HG02623 (cell line): Measurements from ENCODE around the gene ALDH3B1.

ENCODE experiments used
- ATAC-seq: cut with Tn5 transposase; IDR thresholded peaks from one replicate; pipeline ENCODE4 v1.9.1; 2021; ENCODE audit warnings: moderate library complexity; ENCODE audit not compliant: unreplicated experiment

ALDH3B1 gene

DNA sequence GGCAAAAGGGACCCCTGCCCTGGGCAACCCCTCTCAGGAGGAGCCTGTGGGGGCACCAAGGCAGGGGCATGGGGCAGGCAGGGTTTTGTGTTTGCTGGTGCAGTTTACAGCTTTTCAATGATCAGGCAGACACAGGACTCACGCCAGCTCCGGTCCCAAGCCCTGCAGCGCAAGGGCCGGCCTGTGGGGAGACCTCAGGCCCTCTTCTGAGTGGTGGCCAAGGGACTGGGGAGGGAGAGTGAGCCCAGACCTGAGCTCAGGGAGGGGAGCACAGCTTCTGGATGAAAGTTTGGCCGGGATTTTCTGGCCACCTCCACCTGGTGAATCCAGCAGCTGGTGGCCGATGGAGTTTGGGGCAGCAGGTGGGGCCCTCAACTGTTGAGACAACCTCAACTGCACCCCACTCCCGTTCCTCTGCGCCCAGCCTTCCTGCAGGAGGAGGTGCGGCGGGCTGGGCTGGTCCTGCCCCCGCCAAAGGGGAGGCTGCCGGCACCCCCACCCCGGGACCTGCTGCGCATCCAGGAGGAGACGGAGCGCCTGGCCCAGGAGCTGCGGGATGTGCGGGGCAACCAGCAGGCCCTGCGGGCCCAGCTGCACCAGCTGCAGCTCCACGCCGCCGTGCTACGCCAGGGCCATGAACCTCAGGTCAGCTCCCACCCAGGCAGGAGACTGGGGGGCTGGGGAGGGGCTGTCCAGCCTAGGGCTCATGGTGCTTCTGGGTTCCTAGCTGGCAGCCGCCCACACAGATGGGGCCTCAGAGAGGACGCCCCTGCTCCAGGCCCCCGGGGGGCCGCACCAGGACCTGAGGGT is 32.3 kb downstream of the ALDH3B1 start:
- ATAC-seq = no peak

- ATAC-seq = no peak
Observed at GRCh38 chr11:68043029-68043348, 32.9 kb downstream of the ALDH3B1 start.

GRCh38 chr11:68043349-68044144 is 33.4 kb downstream of the ALDH3B1 start:
- no peak for ATAC-seq

- no peak for ATAC-seq
Observed at GRCh38 chr11:68044145-68044813, 34.2 kb downstream of the ALDH3B1 start.

GRCh38 chr11:68044898-68045351 is 34.8 kb downstream of the ALDH3B1 start:
- no peak for ATAC-seq

DNA sequence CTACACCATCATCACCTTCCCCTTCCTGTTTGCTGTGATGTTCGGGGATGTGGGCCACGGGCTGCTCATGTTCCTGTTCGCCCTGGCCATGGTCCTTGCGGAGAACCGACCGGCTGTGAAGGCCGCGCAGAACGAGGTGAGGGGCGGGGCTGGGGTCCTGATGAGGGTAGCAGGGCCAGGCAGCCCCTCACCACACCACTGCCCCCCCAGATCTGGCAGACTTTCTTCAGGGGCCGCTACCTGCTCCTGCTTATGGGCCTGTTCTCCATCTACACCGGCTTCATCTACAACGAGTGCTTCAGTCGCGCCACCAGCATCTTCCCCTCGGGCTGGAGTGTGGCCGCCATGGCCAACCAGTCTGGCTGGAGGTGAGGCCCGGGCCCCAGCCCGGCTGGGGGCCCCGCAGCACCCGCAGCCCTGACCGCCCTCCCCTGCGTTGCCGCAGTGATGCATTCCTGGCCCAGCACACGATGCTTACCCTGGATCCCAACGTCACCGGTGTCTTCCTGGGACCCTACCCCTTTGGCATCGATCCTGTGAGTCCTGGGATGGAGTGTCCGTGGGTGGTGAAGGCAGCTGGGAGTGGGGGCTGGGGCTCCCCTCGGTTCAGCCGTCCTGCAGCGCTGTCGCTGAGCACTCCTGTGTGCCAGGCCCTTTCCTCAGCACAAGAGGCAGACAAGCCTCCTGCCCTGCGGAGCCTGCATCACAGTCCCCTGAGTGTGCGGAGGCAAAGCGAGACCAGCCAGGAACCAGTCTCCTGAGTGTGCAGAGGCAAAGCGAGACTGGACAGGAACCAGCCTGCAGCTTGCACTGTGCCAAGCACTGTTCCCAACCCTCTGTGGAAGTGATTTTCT is 37.5 kb downstream of the ALDH3B1 start:
- no peak for ATAC-seq

- no peak for ATAC-seq
Observed at GRCh38 chr11:68048681-68049508, 38.8 kb downstream of the ALDH3B1 start.

GRCh38 chr11:68049509-68050370 is 39.6 kb downstream of the ALDH3B1 start:
- no peak for ATAC-seq

GRCh38 chr11:68050371-68050841 is 40.3 kb downstream of the ALDH3B1 start:
- ATAC-seq = no peak

DNA sequence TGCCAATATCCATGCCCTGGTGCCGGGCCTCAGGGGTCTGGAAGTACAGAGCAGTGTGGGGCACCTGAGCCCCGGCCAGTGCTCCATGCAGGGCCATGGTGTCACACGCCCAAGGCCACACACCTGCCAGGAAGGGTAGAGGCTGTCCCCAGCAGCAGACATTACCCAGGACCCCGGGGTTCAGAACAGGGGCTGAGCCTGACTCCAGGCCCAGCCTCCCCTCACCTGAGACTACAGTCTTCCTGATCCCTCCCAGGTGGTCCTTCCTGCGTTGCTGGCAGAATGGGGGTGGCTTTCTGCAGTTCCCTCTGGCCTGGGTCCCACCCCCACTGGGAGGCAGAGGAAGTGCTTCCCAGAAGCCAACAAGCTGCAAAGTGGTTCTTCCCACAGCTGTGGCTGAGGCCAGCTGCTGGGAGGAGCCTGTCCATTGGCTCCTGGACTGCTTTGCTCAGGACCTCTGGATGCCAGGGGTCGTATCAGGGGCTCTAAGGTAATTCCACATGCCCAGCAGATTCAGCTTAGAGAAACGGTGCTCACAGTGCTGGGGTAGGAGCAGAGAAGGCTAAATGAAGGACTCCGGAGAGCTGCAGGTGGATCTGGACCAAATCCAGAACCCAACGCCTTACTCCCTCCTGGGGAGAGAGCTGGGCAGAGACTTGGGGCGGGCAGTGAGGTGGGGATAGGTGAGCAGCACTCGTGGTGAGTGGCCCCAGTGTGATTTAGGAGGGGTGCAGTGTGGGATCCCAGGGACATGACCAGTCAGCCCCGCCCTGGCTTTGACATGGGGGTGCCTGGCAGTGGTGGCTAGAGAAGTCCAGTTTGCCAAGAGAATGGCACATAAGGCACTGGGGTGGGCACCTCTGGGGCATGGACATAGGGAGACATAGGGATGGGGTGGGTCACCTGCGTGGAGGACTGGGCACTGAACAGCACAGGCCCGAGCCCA is 41.3 kb downstream of the ALDH3B1 start:
- no peak for ATAC-seq

GRCh38 chr11:68052137-68052873 is 42.2 kb downstream of the ALDH3B1 start:
- no peak for ATAC-seq

GRCh38 chr11:68053117-68053516 is 43.0 kb downstream of the ALDH3B1 start:
- ATAC-seq = no peak

GRCh38 chr11:68053981-68054812 is 44.1 kb downstream of the ALDH3B1 start:
- no peak for ATAC-seq

- no peak for ATAC-seq
Observed at GRCh38 chr11:68056317-68057285, 46.5 kb downstream of the ALDH3B1 start.

DNA sequence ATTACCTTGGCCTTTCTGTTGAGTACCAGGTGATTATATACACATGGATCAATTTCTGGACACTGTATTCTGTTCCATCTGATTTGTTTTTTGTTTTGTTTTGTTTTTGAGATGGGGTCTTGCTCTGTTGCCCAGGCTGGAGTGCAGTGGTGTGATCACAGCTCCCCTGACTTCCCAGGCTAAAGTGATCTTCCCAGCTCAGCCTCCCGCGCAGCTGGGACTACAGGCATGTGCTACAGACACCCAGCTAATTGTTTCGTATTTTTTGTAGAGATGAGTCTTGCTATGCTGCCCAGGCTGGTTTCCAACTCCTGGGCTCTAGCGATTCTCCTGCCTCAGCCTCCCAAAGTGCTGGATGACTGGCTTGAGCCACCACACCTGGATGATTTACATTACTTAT is 47.7 kb downstream of the ALDH3B1 start:
- no peak for ATAC-seq
